Measurements from ENCODE around the gene SETBP1. TPM values are rescaled to one million over a fixed set of nuclear protein-coding genes. Genes with fewer than 3 reads are reported as not detected.

Gene SETBP1
- total and polyA plus RNA-seq, 2 of the 8 experiments (the other 6 are each of a cell fraction or from before 2014, with no cell fraction given) = 2.0 to 6.5 TPM

DNA sequence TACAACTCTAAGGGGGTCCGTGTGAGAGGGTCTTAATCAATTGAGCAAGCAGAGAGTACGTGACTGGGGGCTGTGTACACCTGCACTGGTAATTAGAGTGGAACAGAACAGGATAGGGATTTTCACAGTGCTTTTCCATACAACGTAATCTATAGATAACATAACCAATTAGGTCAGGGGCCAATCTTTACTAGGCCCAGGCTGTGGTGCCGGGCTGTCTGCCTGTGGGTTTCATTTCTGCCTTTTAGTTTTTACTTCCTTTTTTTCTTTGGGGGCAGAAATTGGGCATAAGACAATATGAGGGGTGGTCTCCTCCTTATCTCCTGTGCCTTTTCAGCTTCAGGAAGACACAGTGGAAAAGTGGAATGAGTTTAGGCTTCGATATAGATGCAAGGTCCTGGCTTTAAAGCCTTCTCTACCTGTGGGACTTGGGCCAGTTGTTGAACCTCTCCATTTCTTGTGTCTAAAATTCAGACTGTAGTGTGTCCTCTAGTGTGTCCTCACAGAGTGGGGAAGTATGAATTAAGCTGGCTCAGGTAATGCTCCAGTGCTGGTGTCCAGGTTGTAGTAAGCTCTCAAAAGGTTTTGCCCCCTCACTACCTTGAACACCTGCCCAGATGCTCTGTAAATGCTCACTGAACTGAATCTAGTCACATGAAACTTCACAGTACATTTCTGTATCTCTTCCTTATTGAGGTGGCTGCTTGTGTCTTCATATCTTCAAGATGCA is 422.8 kb downstream of the SETBP1 start (continued):
- TF ChIP-seq, protein P1, sequence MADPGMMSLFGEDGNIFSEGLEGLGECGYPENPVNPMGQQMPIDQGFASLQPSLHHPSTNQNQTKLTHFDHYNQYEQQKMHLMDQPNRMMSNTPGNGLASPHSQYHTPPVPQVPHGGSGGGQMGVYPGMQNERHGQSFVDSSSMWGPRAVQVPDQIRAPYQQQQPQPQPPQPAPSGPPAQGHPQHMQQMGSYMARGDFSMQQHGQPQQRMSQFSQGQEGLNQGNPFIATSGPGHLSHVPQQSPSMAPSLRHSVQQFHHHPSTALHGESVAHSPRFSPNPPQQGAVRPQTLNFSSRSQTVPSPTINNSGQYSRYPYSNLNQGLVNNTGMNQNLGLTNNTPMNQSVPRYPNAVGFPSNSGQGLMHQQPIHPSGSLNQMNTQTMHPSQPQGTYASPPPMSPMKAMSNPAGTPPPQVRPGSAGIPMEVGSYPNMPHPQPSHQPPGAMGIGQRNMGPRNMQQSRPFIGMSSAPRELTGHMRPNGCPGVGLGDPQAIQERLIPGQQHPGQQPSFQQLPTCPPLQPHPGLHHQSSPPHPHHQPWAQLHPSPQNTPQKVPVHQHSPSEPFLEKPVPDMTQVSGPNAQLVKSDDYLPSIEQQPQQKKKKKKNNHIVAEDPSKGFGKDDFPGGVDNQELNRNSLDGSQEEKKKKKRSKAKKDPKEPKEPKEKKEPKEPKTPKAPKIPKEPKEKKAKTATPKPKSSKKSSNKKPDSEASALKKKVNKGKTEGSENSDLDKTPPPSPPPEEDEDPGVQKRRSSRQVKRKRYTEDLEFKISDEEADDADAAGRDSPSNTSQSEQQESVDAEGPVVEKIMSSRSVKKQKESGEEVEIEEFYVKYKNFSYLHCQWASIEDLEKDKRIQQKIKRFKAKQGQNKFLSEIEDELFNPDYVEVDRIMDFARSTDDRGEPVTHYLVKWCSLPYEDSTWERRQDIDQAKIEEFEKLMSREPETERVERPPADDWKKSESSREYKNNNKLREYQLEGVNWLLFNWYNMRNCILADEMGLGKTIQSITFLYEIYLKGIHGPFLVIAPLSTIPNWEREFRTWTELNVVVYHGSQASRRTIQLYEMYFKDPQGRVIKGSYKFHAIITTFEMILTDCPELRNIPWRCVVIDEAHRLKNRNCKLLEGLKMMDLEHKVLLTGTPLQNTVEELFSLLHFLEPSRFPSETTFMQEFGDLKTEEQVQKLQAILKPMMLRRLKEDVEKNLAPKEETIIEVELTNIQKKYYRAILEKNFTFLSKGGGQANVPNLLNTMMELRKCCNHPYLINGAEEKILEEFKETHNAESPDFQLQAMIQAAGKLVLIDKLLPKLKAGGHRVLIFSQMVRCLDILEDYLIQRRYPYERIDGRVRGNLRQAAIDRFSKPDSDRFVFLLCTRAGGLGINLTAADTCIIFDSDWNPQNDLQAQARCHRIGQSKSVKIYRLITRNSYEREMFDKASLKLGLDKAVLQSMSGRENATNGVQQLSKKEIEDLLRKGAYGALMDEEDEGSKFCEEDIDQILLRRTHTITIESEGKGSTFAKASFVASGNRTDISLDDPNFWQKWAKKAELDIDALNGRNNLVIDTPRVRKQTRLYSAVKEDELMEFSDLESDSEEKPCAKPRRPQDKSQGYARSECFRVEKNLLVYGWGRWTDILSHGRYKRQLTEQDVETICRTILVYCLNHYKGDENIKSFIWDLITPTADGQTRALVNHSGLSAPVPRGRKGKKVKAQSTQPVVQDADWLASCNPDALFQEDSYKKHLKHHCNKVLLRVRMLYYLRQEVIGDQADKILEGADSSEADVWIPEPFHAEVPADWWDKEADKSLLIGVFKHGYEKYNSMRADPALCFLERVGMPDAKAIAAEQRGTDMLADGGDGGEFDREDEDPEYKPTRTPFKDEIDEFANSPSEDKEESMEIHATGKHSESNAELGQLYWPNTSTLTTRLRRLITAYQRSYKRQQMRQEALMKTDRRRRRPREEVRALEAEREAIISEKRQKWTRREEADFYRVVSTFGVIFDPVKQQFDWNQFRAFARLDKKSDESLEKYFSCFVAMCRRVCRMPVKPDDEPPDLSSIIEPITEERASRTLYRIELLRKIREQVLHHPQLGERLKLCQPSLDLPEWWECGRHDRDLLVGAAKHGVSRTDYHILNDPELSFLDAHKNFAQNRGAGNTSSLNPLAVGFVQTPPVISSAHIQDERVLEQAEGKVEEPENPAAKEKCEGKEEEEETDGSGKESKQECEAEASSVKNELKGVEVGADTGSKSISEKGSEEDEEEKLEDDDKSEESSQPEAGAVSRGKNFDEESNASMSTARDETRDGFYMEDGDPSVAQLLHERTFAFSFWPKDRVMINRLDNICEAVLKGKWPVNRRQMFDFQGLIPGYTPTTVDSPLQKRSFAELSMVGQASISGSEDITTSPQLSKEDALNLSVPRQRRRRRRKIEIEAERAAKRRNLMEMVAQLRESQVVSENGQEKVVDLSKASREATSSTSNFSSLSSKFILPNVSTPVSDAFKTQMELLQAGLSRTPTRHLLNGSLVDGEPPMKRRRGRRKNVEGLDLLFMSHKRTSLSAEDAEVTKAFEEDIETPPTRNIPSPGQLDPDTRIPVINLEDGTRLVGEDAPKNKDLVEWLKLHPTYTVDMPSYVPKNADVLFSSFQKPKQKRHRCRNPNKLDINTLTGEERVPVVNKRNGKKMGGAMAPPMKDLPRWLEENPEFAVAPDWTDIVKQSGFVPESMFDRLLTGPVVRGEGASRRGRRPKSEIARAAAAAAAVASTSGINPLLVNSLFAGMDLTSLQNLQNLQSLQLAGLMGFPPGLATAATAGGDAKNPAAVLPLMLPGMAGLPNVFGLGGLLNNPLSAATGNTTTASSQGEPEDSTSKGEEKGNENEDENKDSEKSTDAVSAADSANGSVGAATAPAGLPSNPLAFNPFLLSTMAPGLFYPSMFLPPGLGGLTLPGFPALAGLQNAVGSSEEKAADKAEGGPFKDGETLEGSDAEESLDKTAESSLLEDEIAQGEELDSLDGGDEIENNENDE (IDR thresholded peaks at IDR 0.05; ENCODE audit: insufficient replicate concordance, low read length) = no peak
- no peak for TF ChIP-seq RXRA (IDR thresholded peaks at IDR 0.05; ENCODE audit: insufficient read depth, low read depth, low read length)
- TF ChIP-seq, protein P2, sequence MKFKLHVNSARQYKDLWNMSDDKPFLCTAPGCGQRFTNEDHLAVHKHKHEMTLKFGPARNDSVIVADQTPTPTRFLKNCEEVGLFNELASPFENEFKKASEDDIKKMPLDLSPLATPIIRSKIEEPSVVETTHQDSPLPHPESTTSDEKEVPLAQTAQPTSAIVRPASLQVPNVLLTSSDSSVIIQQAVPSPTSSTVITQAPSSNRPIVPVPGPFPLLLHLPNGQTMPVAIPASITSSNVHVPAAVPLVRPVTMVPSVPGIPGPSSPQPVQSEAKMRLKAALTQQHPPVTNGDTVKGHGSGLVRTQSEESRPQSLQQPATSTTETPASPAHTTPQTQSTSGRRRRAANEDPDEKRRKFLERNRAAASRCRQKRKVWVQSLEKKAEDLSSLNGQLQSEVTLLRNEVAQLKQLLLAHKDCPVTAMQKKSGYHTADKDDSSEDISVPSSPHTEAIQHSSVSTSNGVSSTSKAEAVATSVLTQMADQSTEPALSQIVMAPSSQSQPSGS (IDR thresholded peaks at IDR 0.05; ENCODE audit: low read length) = no peak

All from H1 (cell line).